HG02623 (cell line): ENCODE measurements around the gene ACP6.
A peak's percentile ranks its signal among the peaks of the same experiment; 100 is the strongest.

ENCODE experiments used
- ATAC-seq: cut with Tn5 transposase; IDR thresholded peaks from one replicate; pipeline ENCODE4 v1.9.1; 2021; ENCODE audit warnings: moderate library complexity; ENCODE audit not compliant: unreplicated experiment

Gene ACP6

GRCh38 chr1:147652306-147652705, 18.0 kb downstream of the ACP6 start:
- ATAC-seq: no peak

GRCh38 chr1:147651466-147651865, 18.9 kb downstream of the ACP6 start:
- no peak for ATAC-seq

GRCh38 chr1:147648933-147649332, 21.4 kb downstream of the ACP6 start:
- no peak for ATAC-seq

- ATAC-seq: no peak
These were observed 22.3 kb downstream of the ACP6 start for GRCh38 chr1:147647796-147648633.

GRCh38 chr1:147643974-147644373, 26.4 kb downstream of the ACP6 start:
- ATAC-seq: no peak

- ATAC-seq: no peak
These were observed 28.4 kb downstream of the ACP6 start for GRCh38 chr1:147641695-147642592.

- no peak for ATAC-seq
These were observed 29.0 kb downstream of the ACP6 start for GRCh38 chr1:147641291-147641690.

GRCh38 chr1:147640553-147641165, 29.7 kb downstream of the ACP6 start:
- ATAC-seq: peak; percentile 79

GRCh38 chr1:147636314-147636713, 34.0 kb downstream of the ACP6 start:
- ATAC-seq: no peak

- ATAC-seq: no peak
These were observed 35.0 kb downstream of the ACP6 start for GRCh38 chr1:147635342-147635741.

- no peak for ATAC-seq
These were observed 35.7 kb downstream of the ACP6 start for GRCh38 chr1:147634645-147635044.

GRCh38 chr1:147633759-147634158, 36.6 kb downstream of the ACP6 start:
- no peak for ATAC-seq

GRCh38 chr1:147631839-147632238, 38.5 kb downstream of the ACP6 start:
- no peak for ATAC-seq

GRCh38 chr1:147630447-147630846, 39.9 kb downstream of the ACP6 start:
- no peak for ATAC-seq

GRCh38 chr1:147630022-147630421, 40.3 kb downstream of the ACP6 start:
- no peak for ATAC-seq

GRCh38 chr1:147628441-147628840, 41.9 kb downstream of the ACP6 start:
- no peak for ATAC-seq

- no peak for ATAC-seq
These were observed 42.8 kb downstream of the ACP6 start for GRCh38 chr1:147627435-147628110.

- no peak for ATAC-seq
These were observed 43.6 kb downstream of the ACP6 start for GRCh38 chr1:147626739-147627138.

GRCh38 chr1:147626291-147626690, 44.0 kb downstream of the ACP6 start:
- ATAC-seq: no peak

- ATAC-seq: no peak
These were observed 44.8 kb downstream of the ACP6 start for GRCh38 chr1:147625362-147625995.
